ENCODE measurements around the gene SRD5A2. TPM values are rescaled to one million over a fixed set of nuclear protein-coding genes. Genes with fewer than 3 reads are reported as not detected.

The SRD5A2 gene
- total and polyA plus RNA-seq, 2 of the 4 experiments (the other 2 are of a cell fraction), result not detected

DNA sequence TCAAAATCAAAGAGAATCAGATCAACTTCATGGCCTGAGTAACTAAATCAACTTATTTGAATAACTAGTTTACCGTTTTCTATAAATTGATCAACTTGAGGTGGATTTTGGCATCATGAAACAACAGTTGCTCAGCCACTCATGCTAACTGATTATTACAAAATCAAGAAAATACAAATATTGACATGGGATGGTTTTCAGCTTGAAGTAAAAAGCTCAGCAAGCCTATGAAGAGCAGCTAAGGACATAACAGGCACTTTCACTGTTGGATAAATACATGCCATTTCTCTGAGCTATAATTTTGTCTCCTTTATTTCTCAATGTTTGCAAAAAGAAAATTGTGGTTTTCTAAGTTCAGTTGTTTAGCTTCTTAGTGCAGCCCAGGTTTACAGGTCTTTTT is 18.9 kb downstream of the SRD5A2 start:
- Histone ChIP-seq H2BK5ac (ENCODE audit: low read depth, low read length, poor library complexity, severe bottlenecking) (no peak overlapping the region), H2AFZ (replicated peaks; ENCODE audit: low read length, poor library complexity) (no peak overlapping the region), H3K14ac (replicated peaks; ENCODE audit: low read depth, low read length) (no peak overlapping the region), H2BK15ac (ENCODE audit: low read depth, low read length) (no peak overlapping the region), H3K27ac (ENCODE audit: insufficient read depth, low read length) (no peak overlapping the region), H2BK20ac (ENCODE audit: low read depth, low read length) (no peak overlapping the region), H4K91ac (ENCODE audit: insufficient read depth, low read depth, low read length) (no peak overlapping the region), H3K4me1 (ENCODE audit: control insufficient read depth, insufficient read depth, low read length) (no peaks in the 10 kb centered on the region), H3K9me3 (ENCODE audit: control insufficient read depth, insufficient read depth, low read length) (peaks cover 2% of the 10 kb centered on the region; the same call in 1 of the 2 replicates), H2AK9ac (replicated peaks; ENCODE audit: low read depth, low read length, poor library complexity) (no peak overlapping the region), H3K4ac (ENCODE audit: low read depth, low read length) (no peak overlapping the region), H3K18ac (ENCODE audit: low read depth, low read length) (no peak overlapping the region), H3K79me1 (ENCODE audit: low read depth in 1 of 2, low read length in 2 of 2) (no peaks in the 10 kb centered on the region), H3K56ac (ENCODE audit: extremely low read depth, insufficient read depth, low read length) (no peak overlapping the region), H4K20me1 (ENCODE audit: insufficient read depth, low read length) (no peaks in the 10 kb centered on the region), H3K36me3 (ENCODE audit: control insufficient read depth, insufficient read depth, low read length) (no peaks in the 10 kb centered on the region), H3K9me1 (ENCODE audit: insufficient read depth, low read length) (no peaks in the 10 kb centered on the region), H3K23ac (ENCODE audit: low read depth, low read length) (no peak overlapping the region), H2BK120ac (ENCODE audit: low read depth, low read length) (no peak overlapping the region), H3K9ac (ENCODE audit: low read depth, low read length) (no peak overlapping the region), H4K8ac (ENCODE audit: low read depth in 2 of 2, low read length in 2 of 2) (no peak overlapping the region), H4K5ac (ENCODE audit: low read depth, low read length) (no peak overlapping the region), H3K4me3 (ENCODE audit: insufficient read depth, low read depth, low read length) (no peak overlapping the region), H3K4me2 (ENCODE audit: low read depth, low read length) (no peak overlapping the region), H3K27me3 (ENCODE audit: control insufficient read depth, insufficient read depth, low read length) (no peaks in the 10 kb centered on the region), H2AK5ac (ENCODE audit: low read depth, low read length) (no peak overlapping the region)
- no peak for ATAC-seq (ENCODE audit: low read depth)
- BruUV-seq (replicated peaks), result no TSS peak
- no peak for DNase-seq
- no CpG with 5 or more reads among the region's 1 CpG for WGBS, 2 experiments (ENCODE audit: extremely low coverage in 2 of 2, insufficient read length in 1 of 2)
- ChIA-PET POLR2A (ENCODE audit: unreplicated experiment) (no interaction called here), CTCF (no interaction called here)
- in situ Hi-C loops (cut with MboI; ENCODE audit: low sequenced_read_pairs), result no loop called here
- no peak for TF ChIP-seq MXI1 (IDR thresholded peaks at IDR 0.05; ENCODE audit: borderline replicate concordance, low read depth, low read length)
- TF ChIP-seq, protein P1, sequence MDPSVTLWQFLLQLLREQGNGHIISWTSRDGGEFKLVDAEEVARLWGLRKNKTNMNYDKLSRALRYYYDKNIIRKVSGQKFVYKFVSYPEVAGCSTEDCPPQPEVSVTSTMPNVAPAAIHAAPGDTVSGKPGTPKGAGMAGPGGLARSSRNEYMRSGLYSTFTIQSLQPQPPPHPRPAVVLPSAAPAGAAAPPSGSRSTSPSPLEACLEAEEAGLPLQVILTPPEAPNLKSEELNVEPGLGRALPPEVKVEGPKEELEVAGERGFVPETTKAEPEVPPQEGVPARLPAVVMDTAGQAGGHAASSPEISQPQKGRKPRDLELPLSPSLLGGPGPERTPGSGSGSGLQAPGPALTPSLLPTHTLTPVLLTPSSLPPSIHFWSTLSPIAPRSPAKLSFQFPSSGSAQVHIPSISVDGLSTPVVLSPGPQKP (IDR thresholded peaks at IDR 0.05; ENCODE audit: borderline replicate concordance, low read depth, low read length), result no peak
- TF ChIP-seq, protein P2, sequence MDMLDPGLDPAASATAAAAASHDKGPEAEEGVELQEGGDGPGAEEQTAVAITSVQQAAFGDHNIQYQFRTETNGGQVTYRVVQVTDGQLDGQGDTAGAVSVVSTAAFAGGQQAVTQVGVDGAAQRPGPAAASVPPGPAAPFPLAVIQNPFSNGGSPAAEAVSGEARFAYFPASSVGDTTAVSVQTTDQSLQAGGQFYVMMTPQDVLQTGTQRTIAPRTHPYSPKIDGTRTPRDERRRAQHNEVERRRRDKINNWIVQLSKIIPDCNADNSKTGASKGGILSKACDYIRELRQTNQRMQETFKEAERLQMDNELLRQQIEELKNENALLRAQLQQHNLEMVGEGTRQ (IDR thresholded peaks at IDR 0.05; ENCODE audit: low read depth, low read length), result no peak
- no peak for TF ChIP-seq NFE2L2 (IDR thresholded peaks at IDR 0.05; ENCODE audit: low read depth, low read length)
- TF ChIP-seq FOS (IDR thresholded peaks at IDR 0.05; ENCODE audit: low read depth, low read length), result no peak
- TF ChIP-seq RCOR1 (IDR thresholded peaks at IDR 0.05; ENCODE audit: insufficient replicate concordance, low read length), result no peak
- no peak for TF ChIP-seq CHD1 (IDR thresholded peaks at IDR 0.05; ENCODE audit: low read depth, low read length)
- TF ChIP-seq SMC3 (IDR thresholded peaks at IDR 0.05; ENCODE audit: low read depth, low read length), result no peak
- no peak for TF ChIP-seq BHLHE40 (IDR thresholded peaks at IDR 0.05; ENCODE audit: low read depth, low read length)
- TF ChIP-seq MAZ (IDR thresholded peaks at IDR 0.05; ENCODE audit: borderline replicate concordance, low read depth, low read length), result no peak
- no peak for TF ChIP-seq POLR2A (IDR thresholded peaks at IDR 0.05; ENCODE audit: low read depth, low read length)
- no peak for TF ChIP-seq CEBPB (IDR thresholded peaks at IDR 0.05; ENCODE audit: low read depth, low read length)
- dilution Hi-C loops (cut with HindIII; ENCODE audit: low sequenced_read_pairs, unreplicated experiment), result no loop called here
- intact Hi-C loops (cut with micrococcal nuclease), result no loop called here
